Mucosa of descending colon (tissue), 3 donors: ENCODE measurements around the gene M6PR. TPM values are rescaled to one million over a fixed set of nuclear protein-coding genes. Genes with fewer than 3 reads are reported as not detected.

Experiments
- ATAC-seq: fragments of 200-7000 bp; cut with Tn5 transposase; one replicate; pipeline ENCODE4 v1.9.1; 2020; ENCODE audit warnings: mild to moderate bottlenecking, moderate library complexity
- DNase-seq, 3 donors: peaks; one replicate each; pipeline ENCODE4 v3.0.0-alpha.2; 2020
- H3K36me3 ChIP-seq: fragments of 200-600 bp; one replicate; pipeline ENCODE4 v1.8.0; 2021; ENCODE audit warnings: low read depth, mild to moderate bottlenecking
- H3K4me1 ChIP-seq: fragments of 200-600 bp; one replicate; pipeline ENCODE4 v1.8.0; 2021; ENCODE audit warnings: low read depth, mild to moderate bottlenecking
- H3K4me3 ChIP-seq: fragments of 200-600 bp; one replicate; pipeline ENCODE4 v1.8.0; 2021; ENCODE audit warnings: mild to moderate bottlenecking
- H3K9me3 ChIP-seq: fragments of 200-600 bp; one replicate; pipeline ENCODE4 v1.8.0; 2021; ENCODE audit warnings: mild to moderate bottlenecking
- intact Hi-C, 2 donors: fragments of 100-400 bp; cut with DNase I in 1 of 2; cut with micrococcal nuclease in 1 of 2; formaldehyde crosslinking; loops; one replicate each; pipeline versions ENCODE4 v1.11.0 to v1.11.1; 2022; cut with DNase I, micrococcal nuclease
- total RNA-seq, 3 donors: library from RNA; stranded (reverse); fragmentation: NEBNext Ultra II Directional in 2 of 3; extraction: Animal tissue kit (Norgen Biotek cat#: 25700) in 2 of 3; gene quantifications; one replicate each; pipeline versions ENCODE4 v1.2.1 to v1.2.4, GENCODE V29; 2021 to 2023
- TF ChIP-seq, protein P1 (sequence below): fragments of 200-600 bp; IDR thresholded peaks from one replicate; pipeline ENCODE4 v1.8.0; 2022; ENCODE audit warnings: antibody characterized with exemption, mild to moderate bottlenecking
- donor health status: DM: no; HTN: no; CAD: no; lungs with moderate emphysema.
- donor health status: DM: no; HTN: no; CAD: no.
- donor health status: DM: no; HTN: yes; CAD: no.

Gene M6PR
- total RNA-seq, 3 donors from 2014 or later, result 104 to 126 (median 105) TPM

DNA sequence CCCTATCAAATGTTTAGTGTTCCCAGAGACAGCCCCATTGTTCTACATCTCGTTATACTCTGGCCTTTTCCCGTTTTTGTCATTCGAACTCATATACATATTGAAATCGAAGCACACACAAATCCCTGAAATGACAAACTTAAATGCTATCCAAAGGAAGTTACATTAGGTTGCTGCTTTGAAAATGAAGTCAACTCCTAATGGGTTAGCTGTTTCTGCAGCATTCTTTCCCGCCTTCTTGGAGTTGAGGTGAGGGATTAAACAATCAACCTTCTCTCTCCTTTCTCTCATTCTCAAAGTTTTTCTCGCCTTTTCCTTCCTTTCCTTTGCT, 35.8 kb downstream of the M6PR start:
- TF ChIP-seq, protein P1, sequence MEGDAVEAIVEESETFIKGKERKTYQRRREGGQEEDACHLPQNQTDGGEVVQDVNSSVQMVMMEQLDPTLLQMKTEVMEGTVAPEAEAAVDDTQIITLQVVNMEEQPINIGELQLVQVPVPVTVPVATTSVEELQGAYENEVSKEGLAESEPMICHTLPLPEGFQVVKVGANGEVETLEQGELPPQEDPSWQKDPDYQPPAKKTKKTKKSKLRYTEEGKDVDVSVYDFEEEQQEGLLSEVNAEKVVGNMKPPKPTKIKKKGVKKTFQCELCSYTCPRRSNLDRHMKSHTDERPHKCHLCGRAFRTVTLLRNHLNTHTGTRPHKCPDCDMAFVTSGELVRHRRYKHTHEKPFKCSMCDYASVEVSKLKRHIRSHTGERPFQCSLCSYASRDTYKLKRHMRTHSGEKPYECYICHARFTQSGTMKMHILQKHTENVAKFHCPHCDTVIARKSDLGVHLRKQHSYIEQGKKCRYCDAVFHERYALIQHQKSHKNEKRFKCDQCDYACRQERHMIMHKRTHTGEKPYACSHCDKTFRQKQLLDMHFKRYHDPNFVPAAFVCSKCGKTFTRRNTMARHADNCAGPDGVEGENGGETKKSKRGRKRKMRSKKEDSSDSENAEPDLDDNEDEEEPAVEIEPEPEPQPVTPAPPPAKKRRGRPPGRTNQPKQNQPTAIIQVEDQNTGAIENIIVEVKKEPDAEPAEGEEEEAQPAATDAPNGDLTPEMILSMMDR, result no peak
- Histone ChIP-seq H3K4me3 (no peak overlapping the region), H3K4me1 (no peaks in the 10 kb centered on the region), H3K9me3 (no peaks in the 10 kb centered on the region), H3K36me3 (no peaks in the 10 kb centered on the region)
- no peak for ATAC-seq
- DNase-seq, result no peak
- intact Hi-C loops, result no loop called here

GRCh38 chr12:8912914-8913313, 36.5 kb downstream of the M6PR start:
- no peaks in the 10 kb centered on the region for H3K36me3 ChIP-seq
- no peak overlapping the region for H3K4me3 ChIP-seq
- TF ChIP-seq, protein P1, result no peak
- no peaks in the 10 kb centered on the region for H3K4me1 ChIP-seq
- no peaks in the 10 kb centered on the region for H3K9me3 ChIP-seq
- DNase-seq (no peak), ATAC-seq (no peak)
- intact Hi-C loops, result no loop called here

DNA sequence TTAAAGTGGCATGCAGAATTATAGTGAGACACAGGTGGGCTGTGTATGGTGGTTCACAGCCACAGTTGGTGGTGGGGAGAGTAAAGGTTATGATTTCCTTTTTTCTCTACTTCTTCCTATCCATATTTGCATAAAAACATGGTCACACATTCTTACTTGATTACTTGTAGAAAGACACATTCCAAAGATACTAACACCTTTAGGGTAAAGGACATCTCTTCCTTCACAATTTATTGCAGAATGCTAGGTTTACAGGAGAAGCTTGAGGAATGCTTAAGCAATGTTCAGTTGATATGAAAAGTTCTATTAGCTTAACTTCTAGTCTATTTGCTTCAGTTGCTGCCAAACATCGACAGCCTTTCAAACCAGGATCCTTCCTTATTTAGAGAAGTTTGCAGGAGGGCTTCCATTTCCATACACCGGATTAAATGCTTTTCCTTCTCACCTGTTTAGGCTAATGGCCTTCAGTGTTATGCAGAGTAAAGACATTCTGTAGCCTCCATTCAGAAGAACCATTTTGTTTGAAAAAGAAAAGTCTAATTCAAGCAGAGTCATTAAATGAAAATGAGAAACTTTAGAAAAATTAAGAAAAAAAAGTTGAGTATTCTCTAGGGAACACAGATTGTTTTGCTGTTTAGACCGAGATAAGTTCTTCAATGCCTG, 37.7 kb downstream of the M6PR start:
- H3K9me3 ChIP-seq, result no peaks in the 10 kb centered on the region
- H3K4me3 ChIP-seq, result no peak overlapping the region
- DNase-seq (no peak), ATAC-seq (no peak)
- intact Hi-C loops, result no loop called here
- TF ChIP-seq, protein P1, result no peak
- no peaks in the 10 kb centered on the region for H3K36me3 ChIP-seq
- no peaks in the 10 kb centered on the region for H3K4me1 ChIP-seq

DNA sequence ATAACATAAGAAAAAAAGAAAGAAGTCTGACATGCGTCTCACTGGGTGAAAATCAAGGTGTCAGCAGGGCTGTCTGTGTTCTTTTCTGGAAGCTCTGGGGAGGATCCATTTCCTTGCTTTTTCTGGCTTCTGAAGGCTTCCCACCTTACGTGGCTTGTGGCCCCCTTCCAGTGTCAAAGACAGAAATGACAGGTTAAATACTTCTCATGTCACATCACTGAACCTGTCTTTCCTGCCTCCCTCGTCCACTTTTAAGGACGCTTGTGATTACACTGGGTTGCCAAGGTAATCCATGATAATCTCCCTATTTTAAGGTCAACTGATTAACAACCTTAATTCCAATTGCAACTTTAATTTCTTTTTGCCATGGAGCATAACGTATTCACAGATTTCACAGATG, 39.7 kb downstream of the M6PR start:
- TF ChIP-seq, protein P1, result no peak
- no peak for DNase-seq
- no peaks in the 10 kb centered on the region for H3K9me3 ChIP-seq
- H3K4me3 ChIP-seq, result no peak overlapping the region
- H3K36me3 ChIP-seq, result no peaks in the 10 kb centered on the region
- intact Hi-C loops, result no loop called here
- H3K4me1 ChIP-seq, result no peaks in the 10 kb centered on the region
- no peak for ATAC-seq

DNA sequence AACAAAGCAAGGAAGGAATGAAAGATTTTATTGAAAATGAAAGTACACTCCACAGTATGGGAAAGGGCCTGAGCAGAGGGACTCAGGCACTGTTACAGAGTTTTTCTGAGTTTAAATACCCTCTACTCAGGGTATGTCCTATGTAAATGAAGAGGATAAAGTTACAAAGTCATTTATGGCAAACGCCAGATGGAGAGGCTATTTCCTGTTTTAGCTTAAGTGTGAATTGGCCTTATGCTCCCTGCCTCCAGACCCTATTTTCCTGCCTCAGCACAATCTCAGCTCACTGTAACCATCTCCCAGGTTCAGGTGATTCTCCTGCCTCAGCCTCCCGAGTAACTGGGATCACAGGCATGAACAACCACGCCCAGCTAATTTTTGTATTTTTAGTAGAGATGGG, 41.9 kb downstream of the M6PR start:
- ATAC-seq (no peak), DNase-seq (no peak)
- TF ChIP-seq, protein P1, result no peak
- Histone ChIP-seq H3K4me1 (no peaks in the 10 kb centered on the region), H3K36me3 (no peaks in the 10 kb centered on the region), H3K9me3 (no peaks in the 10 kb centered on the region), H3K4me3 (no peak overlapping the region)
- intact Hi-C loops, result no loop called here
